Measurements from ENCODE around the gene SVIL.

DNA sequence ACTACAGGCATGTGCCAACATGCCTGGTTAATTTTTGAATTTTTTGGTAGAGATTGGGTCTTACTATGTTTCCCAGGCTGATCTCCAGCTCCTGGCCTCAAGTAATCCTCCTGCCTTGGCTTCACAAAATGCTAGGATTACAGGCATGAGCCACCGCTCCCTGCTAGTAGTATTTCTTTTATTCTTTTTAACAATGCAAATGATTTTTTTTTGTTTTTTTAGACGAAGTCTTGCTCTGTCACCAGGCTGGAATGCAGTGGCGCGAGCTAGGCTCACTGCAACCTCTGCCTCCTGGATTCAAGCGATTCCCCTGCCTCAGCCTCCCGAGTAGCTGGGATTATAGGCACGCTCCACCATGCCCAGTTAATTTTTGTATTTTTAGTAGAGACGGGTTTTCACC, 58.1 kb downstream of the SVIL start:
- TF ChIP-seq, protein P1, sequence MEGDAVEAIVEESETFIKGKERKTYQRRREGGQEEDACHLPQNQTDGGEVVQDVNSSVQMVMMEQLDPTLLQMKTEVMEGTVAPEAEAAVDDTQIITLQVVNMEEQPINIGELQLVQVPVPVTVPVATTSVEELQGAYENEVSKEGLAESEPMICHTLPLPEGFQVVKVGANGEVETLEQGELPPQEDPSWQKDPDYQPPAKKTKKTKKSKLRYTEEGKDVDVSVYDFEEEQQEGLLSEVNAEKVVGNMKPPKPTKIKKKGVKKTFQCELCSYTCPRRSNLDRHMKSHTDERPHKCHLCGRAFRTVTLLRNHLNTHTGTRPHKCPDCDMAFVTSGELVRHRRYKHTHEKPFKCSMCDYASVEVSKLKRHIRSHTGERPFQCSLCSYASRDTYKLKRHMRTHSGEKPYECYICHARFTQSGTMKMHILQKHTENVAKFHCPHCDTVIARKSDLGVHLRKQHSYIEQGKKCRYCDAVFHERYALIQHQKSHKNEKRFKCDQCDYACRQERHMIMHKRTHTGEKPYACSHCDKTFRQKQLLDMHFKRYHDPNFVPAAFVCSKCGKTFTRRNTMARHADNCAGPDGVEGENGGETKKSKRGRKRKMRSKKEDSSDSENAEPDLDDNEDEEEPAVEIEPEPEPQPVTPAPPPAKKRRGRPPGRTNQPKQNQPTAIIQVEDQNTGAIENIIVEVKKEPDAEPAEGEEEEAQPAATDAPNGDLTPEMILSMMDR (conservative IDR thresholded peaks at IDR 0.05; ENCODE audit: low read length): no peak
- no peak for TF ChIP-seq EZH2phosphoT487 (IDR thresholded peaks at IDR 0.05; ENCODE audit: borderline replicate concordance, low read depth, low read length)
